ENCODE measurements around the gene SH3GL1.

Gene SH3GL1

GRCh38 chr19:4313847-4314490 lies 86.4 kb downstream of the SH3GL1 start:
- no peak for DNase-seq (ENCODE audit: low read depth in 1 of 2, low spot score in 1 of 2)
- in situ Hi-C loops (cut with HindIII; ENCODE audit: low pct_unique_long_range_greater_than_20kb, low sequenced_read_pairs), result no loop called here
- no peak for TF ChIP-seq JUND (IDR thresholded peaks at IDR 0.05; ENCODE audit: low read depth)
